MM.1S (cell line): ENCODE measurements around the gene POLR2J.

Source experiments
- DNase-seq: peaks from one replicate; pipeline ENCODE4 v3.0.0-alpha.2; 2015
- H2AFZ ChIP-seq: fragments of 300-600 bp; sonication (generic); 2 replicates; pipeline ENCODE4 v1.6.0; 2016; ENCODE audit warnings: antibody characterized with exemption, low read length
- H3F3A ChIP-seq: fragments of 300-600 bp; sonication (generic); 2 replicates; pipeline ENCODE4 v1.6.1; 2016; ENCODE audit warnings: mild to moderate bottlenecking, antibody characterized with exemption, low read length, moderate library complexity, mixed read lengths; ENCODE audit not compliant: insufficient read depth
- H3K27ac ChIP-seq: fragments of 300-600 bp; sonication (generic); 2 replicates; pipeline ENCODE4 v1.5.1; 2016; ENCODE audit warnings: mild to moderate bottlenecking, low read length
- H3K27me3 ChIP-seq: fragments of 300-600 bp; sonication (generic); replicated peaks from 2 replicates; pipeline ENCODE4 v1.6.0; 2016; ENCODE audit warnings: low read length; ENCODE audit not compliant: insufficient read depth
- H3K36me3 ChIP-seq: fragments of 300-600 bp; sonication (generic); replicated peaks from 2 replicates; pipeline ENCODE4 v1.6.1; 2016; ENCODE audit warnings: mild to moderate bottlenecking, low read length, mixed read lengths; ENCODE audit not compliant: insufficient read depth
- H3K4me1 ChIP-seq: fragments of 300-600 bp; sonication (generic); 2 replicates; pipeline ENCODE4 v1.6.1; 2016; ENCODE audit warnings: low read length, mixed read lengths
- H3K4me2 ChIP-seq: fragments of 300-600 bp; sonication (generic); 2 replicates; pipeline ENCODE4 v1.6.0; 2016; ENCODE audit warnings: low read depth, low read length
- H3K4me3 ChIP-seq: fragments of 300-600 bp; sonication (generic); 2 replicates; pipeline ENCODE4 v1.5.1; 2016; ENCODE audit warnings: low read length, mixed read lengths
- H3K79me2 ChIP-seq: fragments of 300-600 bp; sonication (generic); 2 replicates; pipeline ENCODE4 v1.6.1; 2016; ENCODE audit warnings: mixed run types, low read length, mixed read lengths
- H3K9ac ChIP-seq: fragments of 300-600 bp; sonication (generic); 2 replicates; pipeline ENCODE4 v1.6.1; 2016; ENCODE audit warnings: low read length, mixed read lengths
- H3K9me2 ChIP-seq: fragments of 300-600 bp; sonication (generic); replicated peaks from 2 replicates; pipeline ENCODE4 v1.6.1; 2016; ENCODE audit warnings: mild to moderate bottlenecking, low read length, mixed read lengths; ENCODE audit not compliant: insufficient read depth
- H3K9me3 ChIP-seq: fragments of 300-600 bp; sonication (generic); replicated peaks from 2 replicates; pipeline ENCODE4 v1.6.1; 2016; ENCODE audit warnings: mild to moderate bottlenecking, low read length, mixed read lengths; ENCODE audit not compliant: insufficient read depth
- H4K20me1 ChIP-seq: fragments of 300-600 bp; sonication (generic); 2 replicates; pipeline ENCODE4 v1.6.1; 2016; ENCODE audit warnings: mild to moderate bottlenecking, low read length, moderate library complexity, mixed read lengths; ENCODE audit not compliant: insufficient read depth
- CTCF ChIP-seq: fragments of 300-600 bp; sonication (generic); IDR thresholded peaks from 2 replicates; pipeline ENCODE4 v1.5.1; 2016; ENCODE audit warnings: antibody characterized with exemption, low read length, mixed read lengths
- EZH2 ChIP-seq: fragments of 300-600 bp; sonication (generic); optimal IDR thresholded peaks from 2 replicates; pipeline ENCODE3; 2017; ENCODE audit warnings: low read depth, mild to moderate bottlenecking, antibody characterized with exemption, low read length, mixed read lengths
- EZH2phosphoT487 ChIP-seq: fragments of 300-600 bp; sonication (generic); IDR thresholded peaks from 2 replicates; pipeline ENCODE4 v1.6.1; 2018; ENCODE audit warnings: antibody characterized with exemption, low read length

Gene POLR2J

DNA sequence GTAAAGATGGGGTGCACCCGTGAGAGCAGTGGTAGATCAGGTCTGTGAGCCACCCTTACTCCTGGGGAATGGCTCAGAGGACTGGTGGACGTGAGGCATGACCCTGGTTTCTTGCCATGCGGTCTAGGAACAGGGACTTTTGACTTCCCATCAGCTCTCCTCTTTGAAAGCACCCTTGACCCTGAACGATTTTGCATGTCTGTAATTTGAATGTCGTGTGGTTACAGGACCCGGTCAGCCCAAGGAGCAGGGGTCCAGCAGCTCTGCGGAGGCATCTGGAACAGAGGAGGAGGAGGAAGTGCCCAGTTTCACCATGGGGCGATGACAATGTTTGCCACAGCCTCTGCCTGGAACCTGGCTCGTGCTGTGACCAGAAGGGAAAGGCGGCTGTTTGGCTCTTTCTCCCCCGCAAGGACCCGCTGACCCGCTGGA lies 53.9 kb downstream of the POLR2J start:
- peaks cover 59% of the 10 kb centered on the region for H3K4me1 ChIP-seq
- H3K27me3 ChIP-seq = no peaks in the 10 kb centered on the region
- H3K4me3 ChIP-seq = peak overlapping the region; percentile 20; the same call in 1 of the 2 replicates
- no peaks in the 10 kb centered on the region for H3K9me2 ChIP-seq
- no peaks in the 10 kb centered on the region for H4K20me1 ChIP-seq
- peak overlapping the region; percentile 84 for H3K4me2 ChIP-seq
- peak; percentile 38 for DNase-seq
- peaks cover 6% of the 10 kb centered on the region for H3K36me3 ChIP-seq
- H2AFZ ChIP-seq = no peak overlapping the region
- H3K79me2 ChIP-seq = peaks cover 34% of the 10 kb centered on the region
- peaks cover 43% of the 10 kb centered on the region for H3F3A ChIP-seq
- H3K9me3 ChIP-seq = no peaks in the 10 kb centered on the region
- TF ChIP-seq EZH2 = no peak
- no peak for TF ChIP-seq CTCF
- no peak for TF ChIP-seq EZH2phosphoT487
- peak overlapping the region; percentile 93 for H3K9ac ChIP-seq
- peak overlapping the region; percentile 98 for H3K27ac ChIP-seq

DNA sequence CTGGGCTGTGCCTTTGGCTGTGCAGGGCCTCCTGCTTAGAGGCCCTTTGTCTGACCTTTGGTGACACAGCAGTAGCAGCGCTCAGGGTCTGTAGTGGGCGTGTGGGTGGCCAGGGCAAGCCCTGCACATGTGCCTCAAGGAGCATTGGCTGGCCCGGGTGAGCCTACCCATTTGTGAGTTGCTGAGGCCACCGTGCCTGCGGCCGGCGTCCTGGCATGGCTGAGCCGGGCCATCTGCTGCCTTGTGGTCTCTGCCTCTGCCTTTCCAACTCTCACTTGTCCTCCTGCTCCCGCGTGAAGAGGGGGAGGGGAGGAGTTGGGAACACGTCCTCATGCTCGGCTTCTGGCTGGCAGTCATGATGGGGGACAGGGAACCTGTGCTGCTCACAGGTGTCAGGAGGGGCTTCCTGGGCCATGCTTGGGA lies 54.6 kb downstream of the POLR2J start:
- H3K9me3 ChIP-seq = no peaks in the 10 kb centered on the region
- no peaks in the 10 kb centered on the region for H3K27me3 ChIP-seq
- peaks cover 6% of the 10 kb centered on the region for H3K36me3 ChIP-seq
- peak overlapping the region; percentile 93 for H3K9ac ChIP-seq
- H3K4me1 ChIP-seq = peaks cover 53% of the 10 kb centered on the region
- peaks cover 33% of the 10 kb centered on the region for H3K79me2 ChIP-seq
- DNase-seq = peak; percentile 62
- H3K4me2 ChIP-seq = peak overlapping the region; percentile 84
- H3K4me3 ChIP-seq = peak overlapping the region; percentile 20; the same call in 1 of the 2 replicates
- H3K9me2 ChIP-seq = no peaks in the 10 kb centered on the region
- H3F3A ChIP-seq = peaks cover 43% of the 10 kb centered on the region
- peak overlapping the region; percentile 10; the same call in 1 of the 2 replicates for H2AFZ ChIP-seq
- TF ChIP-seq EZH2 (no peak), EZH2phosphoT487 (no peak), CTCF (no peak)
- H4K20me1 ChIP-seq = no peaks in the 10 kb centered on the region
- peak overlapping the region; percentile 98 for H3K27ac ChIP-seq
